Activated naive CD8-positive, alpha-beta T cell (primary cell): Measurements from ENCODE around the gene PTPRG.

Experiments used
- H3K27ac Mint-ChIP-seq: one replicate; pipeline ENCODE4 v1.8.0; 2021; ENCODE audit warnings: mixed read lengths
- H3K27me3 Mint-ChIP-seq: one replicate; pipeline ENCODE4 v1.8.0; 2021; ENCODE audit warnings: mixed read lengths
- H3K36me3 Mint-ChIP-seq: one replicate; pipeline ENCODE4 v1.8.0; 2021; ENCODE audit warnings: mixed read lengths
- H3K4me1 Mint-ChIP-seq: one replicate; pipeline ENCODE4 v1.8.0; 2021; ENCODE audit warnings: low read depth, mixed read lengths
- H3K4me3 Mint-ChIP-seq: one replicate; pipeline ENCODE4 v1.8.0; 2021; ENCODE audit warnings: mild to moderate bottlenecking, mixed read lengths
- H3K9me3 Mint-ChIP-seq: one replicate; pipeline ENCODE4 v1.8.0; 2021; ENCODE audit warnings: low read depth, mixed read lengths

Gene PTPRG

DNA sequence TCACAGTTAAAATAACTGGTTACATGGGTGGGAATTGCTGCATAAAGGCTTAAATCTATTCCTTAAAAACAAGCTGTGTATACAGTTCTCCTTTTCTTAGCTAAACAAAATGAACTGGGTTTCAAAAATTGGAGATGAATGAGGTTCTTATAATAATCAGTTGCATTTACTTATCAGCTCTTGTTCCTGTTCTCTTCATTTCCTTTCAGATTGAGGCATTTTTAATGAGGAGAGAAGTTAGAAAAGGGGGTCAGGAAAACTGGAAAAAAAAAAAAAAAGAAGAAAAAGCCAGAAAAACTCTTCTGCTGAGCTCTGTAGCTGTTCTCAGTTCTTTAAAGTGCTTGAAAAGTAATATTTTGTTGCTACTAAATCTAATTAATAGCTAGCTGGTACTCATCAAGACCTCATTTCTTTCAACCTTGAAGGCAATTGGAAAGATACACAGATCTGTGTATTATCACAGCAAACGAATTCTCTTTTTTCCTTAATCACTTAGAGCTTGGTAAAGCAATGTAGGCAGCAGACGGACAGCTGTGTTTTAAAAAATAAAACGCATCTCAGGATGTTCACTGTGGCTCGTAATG lies 32.2 kb downstream of the PTPRG start:
- no peaks in the 10 kb centered on the region for H3K9me3 Mint-ChIP-seq
- no peaks in the 10 kb centered on the region for H3K4me1 Mint-ChIP-seq
- no peaks in the 10 kb centered on the region for H3K36me3 Mint-ChIP-seq
- H3K27me3 Mint-ChIP-seq = no peaks in the 10 kb centered on the region
- H3K27ac Mint-ChIP-seq = no peak overlapping the region
- H3K4me3 Mint-ChIP-seq = no peak overlapping the region

DNA sequence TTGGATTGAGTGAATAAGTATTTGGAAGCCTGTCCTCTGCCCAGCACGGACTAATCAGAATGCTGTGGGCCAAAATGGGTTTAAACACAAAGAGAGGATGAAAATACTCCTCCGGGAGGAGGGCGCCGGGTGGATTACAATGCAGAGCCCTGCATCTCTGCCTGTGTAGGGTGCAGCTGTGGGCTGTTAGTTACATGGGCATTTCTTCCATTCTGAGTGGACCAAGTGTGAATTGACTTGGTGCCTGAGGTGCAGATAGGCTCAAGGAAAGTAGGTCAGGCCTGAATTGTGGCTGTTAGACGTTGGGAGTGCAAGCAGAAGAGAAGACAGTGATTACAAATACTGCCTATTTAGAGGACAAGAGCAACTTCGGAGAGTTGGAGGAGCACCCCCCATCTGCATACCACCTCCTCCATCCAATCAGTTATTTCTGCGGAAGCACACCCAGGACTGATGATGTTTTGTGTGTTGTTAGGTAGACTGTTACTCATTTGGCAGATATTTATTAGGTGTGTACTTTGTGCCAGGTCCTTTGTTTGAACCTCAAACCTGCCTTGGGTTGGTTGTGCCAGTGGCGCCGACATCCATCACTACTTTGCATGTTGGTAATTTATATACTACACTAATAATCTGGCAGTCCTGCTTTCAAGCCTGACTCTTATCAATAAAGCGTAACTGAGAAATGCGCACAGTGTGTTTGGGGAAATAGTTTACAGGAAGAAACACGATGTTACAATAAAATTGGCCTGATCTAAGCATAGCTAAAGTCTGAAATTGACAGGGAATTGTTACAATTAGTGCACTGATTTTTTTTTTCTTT lies 33.0 kb downstream of the PTPRG start:
- Mint-ChIP-seq H3K36me3 (no peaks in the 10 kb centered on the region), H3K4me3 (no peak overlapping the region), H3K27me3 (peaks cover 2% of the 10 kb centered on the region), H3K4me1 (no peaks in the 10 kb centered on the region), H3K9me3 (no peaks in the 10 kb centered on the region), H3K27ac (no peak overlapping the region)

DNA sequence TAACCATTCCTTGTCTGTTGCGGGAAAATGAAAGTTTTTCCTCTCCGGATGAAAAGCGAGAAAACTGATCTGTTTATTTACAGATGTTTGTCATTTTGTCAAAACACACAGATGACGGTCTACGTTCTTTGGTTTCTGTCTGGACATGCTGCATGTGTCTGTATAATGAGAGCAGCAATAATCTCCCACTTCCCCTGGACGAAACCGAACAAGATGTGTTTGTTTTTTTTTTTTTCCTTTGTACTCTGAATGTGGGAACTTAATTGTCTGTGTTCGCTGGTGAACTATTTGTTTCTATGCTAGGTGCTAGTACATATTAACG lies 33.6 kb downstream of the PTPRG start:
- Mint-ChIP-seq H3K27ac (no peak overlapping the region), H3K4me3 (no peak overlapping the region), H3K4me1 (no peaks in the 10 kb centered on the region), H3K9me3 (no peaks in the 10 kb centered on the region), H3K36me3 (no peaks in the 10 kb centered on the region), H3K27me3 (peaks cover 2% of the 10 kb centered on the region)

DNA sequence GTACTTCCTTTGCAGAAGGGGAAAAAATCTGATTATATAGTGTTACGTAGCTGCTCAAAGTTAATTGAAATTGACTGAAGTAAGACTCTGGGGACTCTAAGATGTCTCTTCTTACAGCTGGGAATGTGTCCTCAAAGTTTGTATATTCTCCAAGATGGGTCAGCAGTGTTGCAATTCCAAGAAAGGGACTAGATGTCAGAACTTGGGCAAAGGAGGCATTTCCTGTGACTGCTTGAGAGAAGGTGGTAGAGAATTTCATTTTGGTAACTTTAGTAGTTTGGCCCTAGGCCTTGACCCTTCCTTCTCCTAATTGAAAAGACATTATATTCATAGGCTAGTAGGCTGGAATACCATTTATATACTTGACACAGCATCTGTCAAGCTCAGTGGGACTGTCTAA lies 33.9 kb downstream of the PTPRG start:
- Mint-ChIP-seq H3K27ac (no peak overlapping the region), H3K27me3 (peaks cover 2% of the 10 kb centered on the region), H3K9me3 (no peaks in the 10 kb centered on the region), H3K4me1 (no peaks in the 10 kb centered on the region), H3K4me3 (no peak overlapping the region), H3K36me3 (no peaks in the 10 kb centered on the region)

DNA sequence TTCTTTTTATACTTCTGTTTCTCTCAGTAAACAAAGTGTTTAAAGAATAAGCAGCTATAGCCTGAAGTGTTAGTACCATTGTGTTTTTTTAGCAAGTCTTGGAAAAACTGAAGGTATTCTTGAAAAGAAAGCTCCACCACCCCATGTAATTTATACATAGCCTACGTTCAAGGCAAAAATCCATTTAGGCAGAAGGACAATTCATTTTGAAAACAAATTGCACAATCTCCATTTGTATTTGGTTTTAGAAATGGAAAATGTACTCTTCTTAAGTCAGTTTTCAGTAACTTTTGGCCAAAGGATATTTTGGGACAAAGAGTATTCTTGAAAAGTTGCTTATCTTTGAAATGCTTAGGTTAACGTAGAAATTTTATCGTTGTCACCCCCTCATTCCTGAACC lies 34.5 kb downstream of the PTPRG start:
- Mint-ChIP-seq H3K9me3 (no peaks in the 10 kb centered on the region), H3K4me1 (no peaks in the 10 kb centered on the region), H3K4me3 (no peak overlapping the region), H3K27me3 (peaks cover 2% of the 10 kb centered on the region), H3K36me3 (no peaks in the 10 kb centered on the region), H3K27ac (no peak overlapping the region)

DNA sequence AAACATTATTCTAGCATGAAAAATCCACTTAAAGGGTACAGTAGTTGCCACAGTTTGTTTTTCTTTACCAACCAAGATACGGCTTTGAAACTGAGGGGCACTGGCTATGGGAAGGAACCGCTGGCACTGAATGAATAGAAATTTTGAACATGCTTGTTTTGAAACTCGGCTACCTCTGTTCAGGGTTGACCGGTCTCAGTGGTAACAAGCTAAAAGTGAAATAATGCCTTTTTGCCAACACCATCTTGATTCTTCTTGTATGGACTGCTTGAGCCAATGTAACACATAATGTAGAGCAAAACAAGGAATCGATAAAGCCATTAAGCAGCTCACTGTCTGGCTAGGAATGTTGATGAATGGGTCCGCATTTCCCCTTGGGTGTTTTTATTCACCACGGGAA lies 36.5 kb downstream of the PTPRG start:
- Mint-ChIP-seq H3K36me3 (no peaks in the 10 kb centered on the region), H3K27ac (no peak overlapping the region), H3K4me3 (no peak overlapping the region), H3K27me3 (peaks cover 2% of the 10 kb centered on the region), H3K4me1 (no peaks in the 10 kb centered on the region), H3K9me3 (no peaks in the 10 kb centered on the region)

DNA sequence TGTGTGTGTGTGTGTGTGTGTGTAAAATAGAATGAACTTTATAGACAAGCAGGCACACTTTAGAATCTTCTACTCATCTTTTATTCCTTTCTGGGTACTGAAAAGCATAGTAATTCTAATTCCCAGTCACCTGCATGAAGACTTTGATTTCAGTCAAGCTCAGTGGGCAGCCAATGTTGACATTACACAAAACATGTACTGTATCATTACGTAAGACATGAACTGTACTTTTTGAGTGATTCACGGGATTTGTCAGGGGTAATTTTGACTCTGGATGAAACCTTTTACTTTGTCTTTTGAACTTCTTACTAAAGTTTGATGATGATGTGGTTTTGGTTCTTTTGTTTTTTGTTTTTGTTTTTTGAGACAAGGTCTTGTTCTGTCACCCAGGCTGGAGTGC lies 38.8 kb downstream of the PTPRG start:
- Mint-ChIP-seq H3K27ac (no peak overlapping the region), H3K36me3 (no peaks in the 10 kb centered on the region), H3K9me3 (no peaks in the 10 kb centered on the region), H3K27me3 (peaks cover 2% of the 10 kb centered on the region), H3K4me3 (no peak overlapping the region), H3K4me1 (no peaks in the 10 kb centered on the region)

DNA sequence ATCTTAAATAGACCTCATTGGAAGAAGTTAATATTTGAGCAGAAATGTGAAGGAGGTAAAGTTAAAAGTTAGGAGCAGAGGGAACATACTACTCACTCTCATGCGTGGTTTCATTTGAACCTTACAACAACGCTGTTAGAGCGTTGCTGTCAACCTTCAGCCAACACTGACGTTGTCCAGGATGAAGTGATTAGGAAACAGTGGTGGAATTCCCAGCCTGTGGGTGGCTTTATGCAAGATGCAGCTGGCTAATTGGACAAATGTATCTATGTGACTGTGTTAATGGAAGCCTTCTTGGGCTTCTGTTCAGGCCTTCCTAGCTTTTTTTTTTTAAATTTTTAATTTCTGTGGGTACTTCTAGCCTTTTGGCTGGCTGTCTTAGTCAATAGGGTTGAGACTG lies 40.5 kb downstream of the PTPRG start:
- Mint-ChIP-seq H3K36me3 (no peaks in the 10 kb centered on the region), H3K4me3 (no peak overlapping the region), H3K27me3 (peaks cover 2% of the 10 kb centered on the region), H3K4me1 (no peaks in the 10 kb centered on the region), H3K27ac (no peak overlapping the region), H3K9me3 (no peaks in the 10 kb centered on the region)

DNA sequence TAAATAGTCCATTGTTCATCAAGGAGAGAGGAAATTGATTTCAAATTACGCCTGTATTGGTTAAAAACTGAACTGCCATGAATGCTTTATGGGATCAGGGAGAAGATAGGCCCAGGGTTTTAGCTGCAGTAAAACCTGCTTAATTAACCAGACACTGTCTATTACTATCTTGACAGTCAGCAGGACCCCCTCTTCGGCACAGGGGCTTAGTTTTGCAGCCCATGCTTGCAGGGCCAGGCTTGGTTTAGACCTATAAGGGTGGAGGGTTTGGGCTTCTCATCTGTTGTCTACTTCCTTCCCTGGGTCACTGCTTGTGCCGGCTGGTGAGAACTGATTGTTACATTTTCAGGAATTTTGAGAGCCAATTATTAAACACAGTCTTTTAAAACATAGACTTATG lies 41.1 kb downstream of the PTPRG start:
- no peak overlapping the region for H3K27ac Mint-ChIP-seq
- H3K9me3 Mint-ChIP-seq = no peaks in the 10 kb centered on the region
- H3K27me3 Mint-ChIP-seq = peaks cover 2% of the 10 kb centered on the region
- no peak overlapping the region for H3K4me3 Mint-ChIP-seq
- H3K4me1 Mint-ChIP-seq = no peaks in the 10 kb centered on the region
- no peaks in the 10 kb centered on the region for H3K36me3 Mint-ChIP-seq

DNA sequence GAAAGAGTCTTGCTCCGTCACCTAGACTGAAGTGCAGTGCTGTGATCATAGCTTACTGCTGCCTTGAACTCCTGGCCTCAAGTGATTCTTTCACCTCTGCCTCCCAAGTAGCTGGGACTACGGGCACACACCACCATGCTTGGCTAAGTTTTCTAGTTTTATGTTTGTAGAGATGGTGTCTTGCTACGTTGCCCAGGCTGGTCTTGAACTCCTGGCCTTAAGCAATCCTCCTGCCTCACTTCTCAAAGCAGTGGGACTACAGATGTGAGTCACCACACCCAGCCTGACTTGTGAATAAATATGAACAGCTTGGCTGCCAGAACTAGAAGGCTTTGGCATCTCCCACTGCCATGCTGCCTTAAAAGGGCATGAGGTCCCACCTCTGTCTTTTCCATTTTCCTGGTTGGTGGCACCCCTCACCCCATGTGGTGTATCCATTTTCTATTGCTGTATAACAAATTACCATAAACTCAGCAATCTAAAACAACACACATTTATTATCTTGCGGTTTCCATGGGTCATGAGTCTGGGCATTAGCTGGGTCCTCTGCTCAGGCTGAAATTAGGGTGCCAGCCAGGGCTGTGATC lies 44.3 kb downstream of the PTPRG start:
- H3K9me3 Mint-ChIP-seq = no peaks in the 10 kb centered on the region
- no peaks in the 10 kb centered on the region for H3K4me1 Mint-ChIP-seq
- H3K27me3 Mint-ChIP-seq = no peaks in the 10 kb centered on the region
- no peak overlapping the region for H3K4me3 Mint-ChIP-seq
- H3K36me3 Mint-ChIP-seq = no peaks in the 10 kb centered on the region
- H3K27ac Mint-ChIP-seq = no peak overlapping the region

DNA sequence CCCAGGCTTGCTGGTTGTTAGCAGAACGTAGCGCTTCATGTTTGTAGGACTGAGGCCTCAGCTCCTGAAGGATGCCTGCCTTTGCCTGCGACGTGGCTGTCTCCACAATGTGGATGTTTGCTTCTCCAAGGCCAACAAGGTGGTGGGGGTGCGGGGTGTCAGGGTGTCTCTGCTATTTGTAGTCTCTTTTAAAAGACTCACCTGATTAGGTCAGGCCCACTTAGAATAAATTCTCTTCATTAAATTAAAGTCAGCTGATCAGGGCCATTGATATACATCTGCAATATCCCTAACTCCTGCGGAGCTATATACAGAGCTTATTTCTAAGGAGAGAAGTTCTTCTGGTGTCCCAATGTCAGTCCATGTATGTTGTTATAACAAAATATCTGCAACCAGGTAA lies 44.8 kb downstream of the PTPRG start:
- H3K4me3 Mint-ChIP-seq = no peak overlapping the region
- H3K9me3 Mint-ChIP-seq = no peaks in the 10 kb centered on the region
- H3K27me3 Mint-ChIP-seq = no peaks in the 10 kb centered on the region
- no peaks in the 10 kb centered on the region for H3K36me3 Mint-ChIP-seq
- H3K4me1 Mint-ChIP-seq = no peaks in the 10 kb centered on the region
- no peak overlapping the region for H3K27ac Mint-ChIP-seq

DNA sequence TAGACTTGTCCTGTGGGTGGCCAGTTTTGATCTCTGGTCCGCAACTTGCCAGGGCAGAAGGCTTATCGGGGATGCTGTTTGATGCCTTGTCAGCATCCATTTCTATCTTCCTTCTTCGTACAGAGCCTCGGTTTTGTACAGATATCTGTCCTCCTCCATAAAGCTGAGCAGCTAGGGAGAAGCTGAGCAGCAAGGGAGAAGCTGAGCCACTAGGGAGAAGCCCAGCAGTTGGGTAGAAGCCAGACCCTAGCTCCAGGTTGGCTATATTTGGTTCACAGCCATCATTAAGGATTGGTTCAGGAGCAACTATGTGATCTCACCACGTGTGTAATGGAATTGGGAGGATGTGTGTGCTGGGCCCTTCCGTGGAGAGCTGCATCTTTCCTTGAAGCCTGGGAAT lies 46.7 kb downstream of the PTPRG start:
- H3K4me3 Mint-ChIP-seq = no peak overlapping the region
- no peaks in the 10 kb centered on the region for H3K9me3 Mint-ChIP-seq
- no peaks in the 10 kb centered on the region for H3K27me3 Mint-ChIP-seq
- H3K36me3 Mint-ChIP-seq = no peaks in the 10 kb centered on the region
- no peaks in the 10 kb centered on the region for H3K4me1 Mint-ChIP-seq
- H3K27ac Mint-ChIP-seq = no peak overlapping the region

DNA sequence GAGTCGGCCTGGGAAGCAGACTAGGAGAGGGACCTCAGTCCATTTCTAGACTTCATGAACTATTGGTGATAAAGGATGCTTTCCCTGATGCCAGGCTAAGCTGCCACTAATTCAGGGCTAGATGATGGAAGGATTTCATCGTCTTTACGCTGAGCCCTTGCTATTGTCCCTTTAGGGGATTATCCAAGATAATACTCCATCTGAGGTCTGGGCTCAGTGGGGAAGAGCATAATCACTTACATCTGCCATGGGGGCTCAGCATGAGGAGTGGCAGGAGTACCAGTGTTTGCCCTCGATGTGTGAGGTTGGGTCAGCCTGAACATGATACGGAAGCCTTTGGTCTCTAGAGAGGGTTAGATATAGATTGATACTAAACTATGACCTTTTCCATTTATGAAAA lies 47.3 kb downstream of the PTPRG start:
- Mint-ChIP-seq H3K27ac (no peak overlapping the region), H3K9me3 (no peaks in the 10 kb centered on the region), H3K4me3 (no peak overlapping the region), H3K4me1 (no peaks in the 10 kb centered on the region), H3K27me3 (no peaks in the 10 kb centered on the region), H3K36me3 (no peaks in the 10 kb centered on the region)

DNA sequence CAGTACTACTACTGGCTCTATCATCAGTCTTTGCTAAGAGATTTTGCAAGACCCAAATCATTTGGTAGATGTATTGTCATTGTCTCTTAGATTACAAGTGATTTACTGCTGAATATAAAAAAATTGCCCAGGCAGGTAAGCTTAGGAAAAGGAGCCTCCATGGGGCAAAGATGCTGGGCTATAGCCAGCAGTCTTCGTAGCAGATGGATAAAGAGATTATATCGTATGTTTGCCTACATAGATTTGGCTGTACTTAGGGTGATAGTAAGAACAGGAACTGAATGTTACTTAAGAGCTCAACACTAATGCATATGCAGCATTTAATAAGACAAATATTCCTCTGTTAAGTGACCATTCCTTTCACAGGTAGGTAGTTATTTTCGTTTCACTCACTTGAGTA lies 48.9 kb downstream of the PTPRG start:
- peaks cover 2% of the 10 kb centered on the region for H3K27me3 Mint-ChIP-seq
- H3K9me3 Mint-ChIP-seq = no peaks in the 10 kb centered on the region
- H3K4me1 Mint-ChIP-seq = no peaks in the 10 kb centered on the region
- no peaks in the 10 kb centered on the region for H3K36me3 Mint-ChIP-seq
- no peak overlapping the region for H3K4me3 Mint-ChIP-seq
- no peak overlapping the region for H3K27ac Mint-ChIP-seq

DNA sequence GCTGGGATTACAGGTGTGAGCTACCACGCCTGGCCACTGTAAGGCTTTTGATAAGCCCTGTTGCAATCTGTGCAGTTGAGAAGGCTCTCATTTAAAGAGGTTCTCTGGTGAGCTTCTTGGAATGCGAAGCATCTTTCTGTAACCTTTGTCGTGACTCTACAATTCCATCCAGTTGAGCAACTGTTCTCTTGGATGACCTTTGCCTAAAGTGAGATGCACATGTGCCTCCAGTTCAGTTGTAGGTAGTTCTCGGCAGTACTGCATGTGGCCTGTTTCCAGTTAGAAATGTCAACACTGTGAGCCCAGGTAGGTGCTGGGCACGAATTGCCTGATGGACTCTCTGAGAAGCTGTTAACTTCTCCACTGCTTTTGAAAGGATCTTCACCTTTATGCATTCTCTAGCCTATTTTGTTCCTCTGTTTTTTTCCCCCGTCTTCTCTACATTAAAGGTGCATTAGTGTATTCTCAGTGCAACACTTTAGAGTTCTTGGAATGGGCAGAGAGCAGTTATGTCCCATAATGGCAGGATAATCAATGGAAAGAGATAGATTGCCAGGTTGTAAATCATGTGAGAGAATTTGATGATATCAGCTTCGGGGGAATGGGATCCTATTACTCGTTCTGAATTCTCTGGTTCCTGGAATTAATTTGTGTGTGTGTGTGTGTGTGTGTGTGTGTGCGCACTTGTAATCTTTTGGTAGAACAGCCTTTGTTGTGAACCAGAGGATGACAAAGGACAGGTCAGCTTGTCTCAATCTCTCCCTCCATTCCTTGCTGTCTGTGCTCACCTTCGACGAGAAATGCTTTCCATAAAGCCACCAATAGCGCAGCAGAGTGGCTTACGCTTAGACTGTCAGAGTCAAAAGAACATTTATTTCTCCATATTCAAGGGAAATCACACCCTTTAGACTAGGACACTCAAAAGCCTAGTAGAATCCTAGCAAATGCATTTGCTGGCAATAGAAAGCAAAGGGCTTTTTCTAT lies 51.1 kb downstream of the PTPRG start:
- Mint-ChIP-seq H3K9me3 (no peaks in the 10 kb centered on the region), H3K27ac (no peak overlapping the region), H3K36me3 (no peaks in the 10 kb centered on the region), H3K4me3 (no peak overlapping the region), H3K4me1 (no peaks in the 10 kb centered on the region), H3K27me3 (peaks cover 2% of the 10 kb centered on the region)
